Measurements from ENCODE around the gene JAK1.

DNA sequence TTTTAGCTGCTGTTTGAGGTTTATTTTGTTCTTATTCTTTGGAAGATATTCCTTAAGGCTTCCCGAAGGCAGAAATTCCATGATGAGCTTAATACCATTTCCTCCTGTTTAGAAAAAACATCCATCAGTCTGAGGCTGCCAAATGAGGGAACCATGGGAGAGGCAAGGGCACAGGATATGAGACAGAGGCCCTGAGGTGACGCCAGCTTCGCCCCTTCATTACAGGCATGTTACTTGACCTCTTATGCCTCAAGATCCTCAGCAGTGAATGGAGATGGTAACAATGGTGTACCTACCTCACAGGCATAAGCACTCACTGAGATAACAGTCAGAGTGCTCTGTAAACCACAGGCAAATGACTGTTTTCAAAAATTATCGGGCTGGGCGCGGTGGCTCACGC, 127.9 kb downstream of the JAK1 start:
- TF ChIP-seq, protein P1, sequence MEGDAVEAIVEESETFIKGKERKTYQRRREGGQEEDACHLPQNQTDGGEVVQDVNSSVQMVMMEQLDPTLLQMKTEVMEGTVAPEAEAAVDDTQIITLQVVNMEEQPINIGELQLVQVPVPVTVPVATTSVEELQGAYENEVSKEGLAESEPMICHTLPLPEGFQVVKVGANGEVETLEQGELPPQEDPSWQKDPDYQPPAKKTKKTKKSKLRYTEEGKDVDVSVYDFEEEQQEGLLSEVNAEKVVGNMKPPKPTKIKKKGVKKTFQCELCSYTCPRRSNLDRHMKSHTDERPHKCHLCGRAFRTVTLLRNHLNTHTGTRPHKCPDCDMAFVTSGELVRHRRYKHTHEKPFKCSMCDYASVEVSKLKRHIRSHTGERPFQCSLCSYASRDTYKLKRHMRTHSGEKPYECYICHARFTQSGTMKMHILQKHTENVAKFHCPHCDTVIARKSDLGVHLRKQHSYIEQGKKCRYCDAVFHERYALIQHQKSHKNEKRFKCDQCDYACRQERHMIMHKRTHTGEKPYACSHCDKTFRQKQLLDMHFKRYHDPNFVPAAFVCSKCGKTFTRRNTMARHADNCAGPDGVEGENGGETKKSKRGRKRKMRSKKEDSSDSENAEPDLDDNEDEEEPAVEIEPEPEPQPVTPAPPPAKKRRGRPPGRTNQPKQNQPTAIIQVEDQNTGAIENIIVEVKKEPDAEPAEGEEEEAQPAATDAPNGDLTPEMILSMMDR (conservative IDR thresholded peaks at IDR 0.05; ENCODE audit: low read depth, low read length) = no peak
- no peak for TF ChIP-seq EZH2 (IDR thresholded peaks at IDR 0.05; ENCODE audit: borderline replicate concordance, low read depth, low read length, poor library complexity, severe bottlenecking)
